Globus pallidus (tissue), 1 donor: ENCODE data around the gene PSG7.
"Not testable (repeated sequence)": the region's sequence is repeated elsewhere in the genome, so short reads cannot be mapped to it uniquely, and the experiment has no call there.

Experiments
- DNase-seq: peaks from one replicate; pipeline ENCODE4 v3.0.0-alpha.2; 2015; ENCODE audit warnings: low spot score

Gene PSG7

GRCh38 chr19:42913516-42913915 lies 23.5 kb downstream of the PSG7 start:
- DNase-seq = not testable (repeated sequence)

- not testable (repeated sequence) for DNase-seq
Measured at GRCh38 chr19:42912941-42913340, 24.1 kb downstream of the PSG7 start.

GRCh38 chr19:42911731-42912130 lies 25.3 kb downstream of the PSG7 start:
- not testable (repeated sequence) for DNase-seq

GRCh38 chr19:42906162-42906561 lies 30.8 kb downstream of the PSG7 start:
- DNase-seq = not testable (repeated sequence)

GRCh38 chr19:42900561-42900960 lies 36.4 kb downstream of the PSG7 start:
- DNase-seq = not testable (repeated sequence)

GRCh38 chr19:42899674-42900073 lies 37.3 kb downstream of the PSG7 start:
- not testable (repeated sequence) for DNase-seq

- DNase-seq = not testable (repeated sequence)
Measured at GRCh38 chr19:42899110-42899509, 37.9 kb downstream of the PSG7 start.

GRCh38 chr19:42898656-42899055 lies 38.4 kb downstream of the PSG7 start:
- DNase-seq = not testable (repeated sequence)

GRCh38 chr19:42897729-42898128 lies 39.3 kb downstream of the PSG7 start:
- not testable (repeated sequence) for DNase-seq

- DNase-seq = not testable (repeated sequence)
Measured at GRCh38 chr19:42890446-42890845, 46.6 kb downstream of the PSG7 start.

- DNase-seq = not testable (repeated sequence)
Measured at GRCh38 chr19:42887876-42888445, 49.0 kb downstream of the PSG7 start.

GRCh38 chr19:42882730-42883129 lies 54.3 kb downstream of the PSG7 start:
- not testable (repeated sequence) for DNase-seq

GRCh38 chr19:42882010-42882409 lies 55.0 kb downstream of the PSG7 start:
- not testable (repeated sequence) for DNase-seq

- DNase-seq = not testable (repeated sequence)
Measured at GRCh38 chr19:42881279-42881678, 55.7 kb downstream of the PSG7 start.

GRCh38 chr19:42880621-42881020 lies 56.4 kb downstream of the PSG7 start:
- DNase-seq = not testable (repeated sequence)

- no peak for DNase-seq
Measured at GRCh38 chr19:42879613-42880012, 57.4 kb downstream of the PSG7 start, which contains the start of gene PSG1. PSG1 (minus strand) TSS chr19:42879713; CDS start chr19:42879581, 132 bp downstream.

GRCh38 chr19:42876596-42876995 lies 60.4 kb downstream of the PSG7 start:
- not testable (repeated sequence) for DNase-seq

GRCh38 chr19:42875881-42876280 lies 61.1 kb downstream of the PSG7 start:
- DNase-seq = not testable (repeated sequence)

- DNase-seq = not testable (repeated sequence)
Measured at GRCh38 chr19:42874901-42875813, 61.9 kb downstream of the PSG7 start.

- DNase-seq = not testable (repeated sequence)
Measured at GRCh38 chr19:42874136-42874535, 62.9 kb downstream of the PSG7 start.
